IMR-90 (cell line): Measurements from ENCODE around the gene SRBD1. TPM values are rescaled to one million over a fixed set of nuclear protein-coding genes. Genes with fewer than 3 reads are reported as not detected.

ENCODE experiments used
- ATAC-seq: fragments of 200-7000 bp; cut with Tn5 transposase; 2 replicates; pipeline ENCODE4 v1.9.1; 2020; ENCODE audit warnings: low read depth, mild to moderate bottlenecking, moderate library complexity
- BruUV-seq: library from RNA; stranded (reverse); fragments of 400-500 nt; replicated peaks from 2 replicates; lab custom pipeline; 2021; lab: Mats Ljungman, UMichigan
- CTCF ChIA-PET: fragments of 300-600 bp; formaldehyde crosslinking; extraction: SDS; loops from one replicate; lab custom pipeline; 2021; ENCODE audit warnings: antibody characterized with exemption; lab: Yijun Ruan, JAX
- POLR2A ChIA-PET: fragments of 300-600 bp; sonication (Branson Sonifier 250); formaldehyde crosslinking; loops from one replicate; lab custom pipeline; 2022; ENCODE audit warnings: antibody characterized with exemption; ENCODE audit not compliant: unreplicated experiment; lab: Charles Lee
- DNase-seq: peaks from one replicate; pipeline ENCODE4 v3.0.0; 2013
- H2AFZ ChIP-seq: replicated peaks from 2 replicates; pipeline ENCODE3; 2013; ENCODE audit warnings: low read length, mild to moderate bottlenecking; ENCODE audit not compliant: poor library complexity
- H2AK5ac ChIP-seq: 2 replicates; pipeline ENCODE4 v1.6.1; 2013; ENCODE audit warnings: low read depth, low read length, inconsistent platforms
- H2AK9ac ChIP-seq: replicated peaks from 2 replicates; pipeline ENCODE3; 2013; ENCODE audit warnings: mild to moderate bottlenecking, low read depth, low read length, moderate library complexity; ENCODE audit not compliant: poor library complexity
- H2BK120ac ChIP-seq: 2 replicates; pipeline ENCODE4 v1.6.1; 2013; ENCODE audit warnings: low read depth, low read length, inconsistent platforms
- H2BK15ac ChIP-seq: 3 replicates; pipeline ENCODE4 v1.6.1; 2013; ENCODE audit warnings: low read depth, low read length, inconsistent platforms
- H2BK20ac ChIP-seq: 2 replicates; pipeline ENCODE4 v1.6.1; 2013; ENCODE audit warnings: low read depth, mild to moderate bottlenecking, inconsistent platforms, low read length, moderate library complexity
- H2BK5ac ChIP-seq: 2 replicates; pipeline ENCODE4 v1.6.1; 2013; ENCODE audit warnings: mild to moderate bottlenecking, low read depth, low read length, inconsistent platforms; ENCODE audit not compliant: poor library complexity, severe bottlenecking
- H3K14ac ChIP-seq: replicated peaks from 2 replicates; pipeline ENCODE4 v1.6.1; 2013; ENCODE audit warnings: low read depth, low read length, inconsistent platforms
- H3K18ac ChIP-seq: 2 replicates; pipeline ENCODE4 v1.6.1; 2013; ENCODE audit warnings: low read depth, low read length, control low read depth
- H3K23ac ChIP-seq: 2 replicates; pipeline ENCODE4 v1.6.1; 2013; ENCODE audit warnings: low read depth, low read length, inconsistent platforms
- H3K27ac ChIP-seq: 2 replicates; pipeline ENCODE4 v1.5.1; 2013; ENCODE audit warnings: mild to moderate bottlenecking, control low read depth, low read length; ENCODE audit not compliant: insufficient read depth
- H3K27me3 ChIP-seq: 2 replicates; pipeline ENCODE4 v1.6.1; 2013; ENCODE audit warnings: low read length; ENCODE audit not compliant: control insufficient read depth, insufficient read depth
- H3K36me3 ChIP-seq: 2 replicates; pipeline ENCODE4 v1.6.1; 2013; ENCODE audit warnings: low read length, mixed read lengths; ENCODE audit not compliant: control insufficient read depth, insufficient read depth
- H3K4ac ChIP-seq: 2 replicates; pipeline ENCODE4 v1.6.1; 2013; ENCODE audit warnings: low read depth, low read length, inconsistent platforms
- H3K4me1 ChIP-seq: 2 replicates; pipeline ENCODE4 v1.6.1; 2013; ENCODE audit warnings: low read length, mixed read lengths; ENCODE audit not compliant: control insufficient read depth, insufficient read depth
- H3K4me2 ChIP-seq: 2 replicates; pipeline ENCODE4 v1.6.1; 2013; ENCODE audit warnings: low read depth, mild to moderate bottlenecking, control low read depth, low read length, moderate library complexity
- H3K4me3 ChIP-seq: 2 replicates; pipeline ENCODE4 v1.5.1; 2013; ENCODE audit warnings: low read depth, mild to moderate bottlenecking, control low read depth, low read length, moderate library complexity; ENCODE audit not compliant: insufficient read depth
- H3K56ac ChIP-seq: 2 replicates; pipeline ENCODE4 v1.6.1; 2013; ENCODE audit warnings: low read length, inconsistent platforms; ENCODE audit not compliant: insufficient read depth; ENCODE audit errors: extremely low read depth
- H3K79me1 ChIP-seq, 2 experiments: 2 replicates each; pipeline ENCODE4 v1.6.1; 2013; ENCODE audit warnings: low read length in 2 of 2, inconsistent platforms in 1 of 2, low read depth in 1 of 2
- H3K9ac ChIP-seq: 2 replicates; pipeline ENCODE4 v1.6.1; 2013; ENCODE audit warnings: low read depth, low read length, control low read depth
- H3K9me1 ChIP-seq: 2 replicates; pipeline ENCODE4 v1.6.1; 2013; ENCODE audit warnings: low read length, inconsistent platforms; ENCODE audit not compliant: insufficient read depth
- H3K9me3 ChIP-seq: 2 replicates; pipeline ENCODE4 v1.6.1; 2013; ENCODE audit warnings: low read length; ENCODE audit not compliant: control insufficient read depth, insufficient read depth
- H4K20me1 ChIP-seq: 2 replicates; pipeline ENCODE4 v1.6.1; 2013; ENCODE audit warnings: low read length, inconsistent platforms; ENCODE audit not compliant: insufficient read depth
- H4K5ac ChIP-seq: 2 replicates; pipeline ENCODE4 v1.6.1; 2013; ENCODE audit warnings: mild to moderate bottlenecking, low read depth, low read length, control low read depth
- H4K8ac ChIP-seq, 2 experiments: 2 replicates each; pipeline ENCODE4 v1.6.1; 2013; ENCODE audit warnings: low read depth in 2 of 2, low read length in 2 of 2, control low read depth in 1 of 2, inconsistent platforms in 1 of 2
- H4K91ac ChIP-seq: 2 replicates; pipeline ENCODE4 v1.6.1; 2013; ENCODE audit warnings: low read depth, low read length, inconsistent platforms; ENCODE audit not compliant: insufficient read depth
- CEBPB ChIP-seq: IDR thresholded peaks from 2 replicates; pipeline ENCODE4 v1.6.1; 2012; ENCODE audit warnings: low read depth, low read length, improper control_type of control experiment
- ELK1 ChIP-seq: fragments of 150-350 bp; IDR thresholded peaks from 2 replicates; pipeline ENCODE4 v1.6.1; 2016; ENCODE audit warnings: low read depth, mild to moderate bottlenecking, low read length, moderate library complexity, borderline replicate concordance
- FOS ChIP-seq: fragments of 150-350 bp; IDR thresholded peaks from 2 replicates; pipeline ENCODE4 v1.6.1; 2016; ENCODE audit warnings: low read depth, low read length
- MAFK ChIP-seq: IDR thresholded peaks from 2 replicates; pipeline ENCODE4 v1.6.1; 2012; ENCODE audit warnings: low read depth, low read length, improper control_type of control experiment
- MAZ ChIP-seq: IDR thresholded peaks from 2 replicates; pipeline ENCODE4 v1.6.1; 2012; ENCODE audit warnings: low read depth, mild to moderate bottlenecking, low read length, improper control_type of control experiment, moderate library complexity, borderline replicate concordance
- MXI1 ChIP-seq: IDR thresholded peaks from 2 replicates; pipeline ENCODE4 v1.6.1; 2012; ENCODE audit warnings: low read depth, mild to moderate bottlenecking, low read length, moderate library complexity, borderline replicate concordance
- NFE2L2 ChIP-seq: fragments of 150-350 bp; IDR thresholded peaks from 2 replicates; pipeline ENCODE4 v1.6.1; 2016; ENCODE audit warnings: low read depth, mild to moderate bottlenecking, low read length
- RAD21 ChIP-seq: IDR thresholded peaks from 2 replicates; pipeline ENCODE4 v1.6.1; 2012; ENCODE audit warnings: low read length, improper control_type of control experiment
- SMC3 ChIP-seq: fragments of 150-350 bp; IDR thresholded peaks from 2 replicates; pipeline ENCODE4 v1.6.1; 2016; ENCODE audit warnings: low read depth, mild to moderate bottlenecking, antibody characterized with exemption, low read length, moderate library complexity
- USF2 ChIP-seq: fragments of 150-350 bp; IDR thresholded peaks from 2 replicates; pipeline ENCODE4 v1.6.1; 2017; ENCODE audit warnings: mild to moderate bottlenecking, antibody characterized with exemption, low read length, low read depth
- whole genome bisulfite sequencing, 2 experiments: methylation state at CpG; one replicate each; pipeline versions ENCODE4 v1.1.5 to v1.1.7; 2013; ENCODE audit warnings: missing lambda C conversion rate in 2 of 2; ENCODE audit not compliant: insufficient read length in 1 of 2; ENCODE audit errors: extremely low coverage in 2 of 2; 5-methylcytosine and 5-hydroxymethylcytosine counted together
- dilution Hi-C: fragments of 300-500 bp; cut with HindIII; formaldehyde crosslinking; loops from one replicate; pipeline ENCODE4 v1.14.3; 2018; ENCODE audit warnings: low sequenced_read_pairs; ENCODE audit not compliant: unreplicated experiment
- in situ Hi-C: fragments of 300-500 bp; cut with MboI; formaldehyde crosslinking; loops from 3 replicates; pipeline ENCODE4 v1.14.3; 2019; ENCODE audit warnings: low sequenced_read_pairs, inconsistent platforms, mixed read lengths
- intact Hi-C: fragments of 100-400 bp; cut with micrococcal nuclease; formaldehyde crosslinking; loops from 2 replicates; pipeline ENCODE4 v1.10.0; 2022
- polyA plus RNA-seq, 3 experiments: library from polyadenylated mRNA; depleted of rRNA; stranded (reverse); fragments of >200 nt; gene quantifications; 2 replicates each; pipeline ENCODE4 v1.2.3, GENCODE V29; 2012; ENCODE audit warnings: low replicate concordance in 1 of 3
- total RNA-seq: library from RNA; depleted of rRNA; stranded (reverse); fragments of >200 nt; gene quantifications from 2 replicates; pipeline ENCODE4 v1.2.3, GENCODE V29; 2012

The SRBD1 gene
- total and polyA plus RNA-seq, 2 of the 4 experiments (the other 2 are of a cell fraction): 3.5 to 14.7 TPM

- Histone ChIP-seq H3K4me2 (no peak overlapping the region), H3K36me3 (no peaks in the 10 kb centered on the region), H2BK20ac (no peak overlapping the region), H3K79me1 (no peaks in the 10 kb centered on the region), H2AK9ac (no peak overlapping the region), H3K27me3 (no peaks in the 10 kb centered on the region), H3K27ac (no peak overlapping the region), H3K23ac (no peak overlapping the region), H3K4me1 (no peaks in the 10 kb centered on the region), H3K4ac (no peak overlapping the region), H4K5ac (no peak overlapping the region), H2BK15ac (no peak overlapping the region), H3K56ac (no peak overlapping the region), H3K14ac (no peak overlapping the region), H4K8ac (no peak overlapping the region), H3K18ac (no peak overlapping the region), H3K9me3 (no peaks in the 10 kb centered on the region), H2BK120ac (no peak overlapping the region), H2BK5ac (no peak overlapping the region), H2AFZ (no peak overlapping the region), H4K91ac (no peak overlapping the region), H4K20me1 (no peaks in the 10 kb centered on the region), H3K4me3 (no peak overlapping the region), H3K9ac (no peak overlapping the region), H2AK5ac (no peak overlapping the region), H3K9me1 (no peaks in the 10 kb centered on the region)
- ATAC-seq (no peak), DNase-seq (no peak)
- no CpG with 5 or more reads among the region's 1 CpG for WGBS, 2 experiments
- in situ Hi-C loops: no loop called here
- ChIA-PET CTCF (no interaction called here), POLR2A (no interaction called here)
- intact Hi-C loops: no loop called here
- TF ChIP-seq NFE2L2 (no peak), ELK1 (no peak), MAZ (no peak), MXI1 (no peak), RAD21 (no peak), MAFK (no peak), CEBPB (no peak), USF2 (no peak), FOS (no peak), SMC3 (no peak)
- dilution Hi-C loops: no loop called here
- no TSS peak for BruUV-seq
Observed at GRCh38 chr2:45368792-45369191, 242.3 kb downstream of the SRBD1 start.
